HG02588 (cell line): Measurements from ENCODE around the gene SEL1L3.

Experiments
- ATAC-seq: cut with Tn5 transposase; IDR thresholded peaks from one replicate; pipeline ENCODE4 v1.9.1; 2021; ENCODE audit warnings: mild to moderate bottlenecking, moderate library complexity; ENCODE audit not compliant: unreplicated experiment

Gene SEL1L3

DNA sequence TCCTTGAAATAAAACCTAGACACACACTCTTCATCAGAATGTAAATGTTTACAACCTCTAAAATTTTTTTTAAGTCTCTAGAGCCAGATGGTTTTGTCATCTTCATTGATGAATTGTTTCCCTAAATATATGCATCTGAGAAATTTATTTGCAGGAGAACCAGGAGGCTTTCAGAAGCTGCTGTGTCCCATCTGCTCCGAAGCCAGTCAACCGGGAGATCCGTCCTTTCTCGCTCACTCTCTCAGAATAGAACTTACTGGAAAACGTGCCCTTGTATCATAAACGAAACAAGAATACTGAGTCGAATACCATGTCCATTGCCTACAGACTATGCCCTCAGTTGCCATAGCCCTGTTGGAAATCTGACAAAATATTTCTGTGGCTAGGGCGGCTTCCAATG is 103.7 kb downstream of the SEL1L3 start:
- no peak for ATAC-seq

DNA sequence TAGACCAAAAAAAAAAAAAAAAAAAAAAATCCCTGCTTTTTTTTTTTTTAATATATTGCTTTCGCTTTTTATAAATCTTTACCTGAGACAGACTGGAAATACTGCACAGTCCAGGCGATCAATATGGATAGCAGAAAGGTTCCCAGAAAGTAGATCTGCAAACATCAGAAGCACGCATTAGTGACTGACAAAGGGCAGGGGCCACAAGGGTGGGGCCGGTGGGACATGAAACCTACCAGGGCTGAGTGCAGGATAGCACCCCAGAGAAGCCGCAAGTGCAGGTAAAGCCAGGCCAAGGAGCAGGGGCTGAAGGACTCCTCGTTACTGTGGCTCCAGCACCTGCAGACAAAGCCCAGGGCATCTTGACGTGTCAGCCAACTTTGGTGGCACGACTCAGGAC is 105.3 kb downstream of the SEL1L3 start:
- no peak for ATAC-seq

- no peak for ATAC-seq
Measured at GRCh38 chr4:25756503-25756902, 106.3 kb downstream of the SEL1L3 start.

GRCh38 chr4:25755911-25756310 is 106.9 kb downstream of the SEL1L3 start:
- no peak for ATAC-seq

- no peak for ATAC-seq
Measured at GRCh38 chr4:25753239-25753638, 109.5 kb downstream of the SEL1L3 start.

DNA sequence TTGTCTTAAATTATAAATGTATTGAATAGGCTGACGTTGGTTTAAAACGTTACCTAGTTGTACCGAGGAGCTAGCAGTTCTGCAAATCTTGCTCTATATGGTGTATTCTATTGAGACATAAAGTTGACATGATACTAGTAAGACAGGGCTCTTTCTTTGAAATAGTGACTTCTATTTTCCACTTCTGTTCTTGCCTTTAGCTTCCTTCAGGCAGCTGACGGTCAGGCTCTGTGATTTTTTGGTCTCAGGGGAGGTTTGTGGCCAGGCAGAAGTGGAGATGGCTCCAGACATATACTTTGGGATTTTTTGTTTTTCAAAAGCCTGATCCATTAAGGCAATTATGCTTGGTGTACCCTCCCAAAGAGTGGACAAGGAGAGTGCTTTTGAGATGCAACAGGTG is 111.9 kb downstream of the SEL1L3 start:
- ATAC-seq: no peak

- no peak for ATAC-seq
Measured at GRCh38 chr4:25749150-25749794, 113.5 kb downstream of the SEL1L3 start.

- no peak for ATAC-seq
Measured at GRCh38 chr4:25743971-25744370, 118.8 kb downstream of the SEL1L3 start.

GRCh38 chr4:25729564-25729963 is 133.2 kb downstream of the SEL1L3 start:
- ATAC-seq: no peak

DNA sequence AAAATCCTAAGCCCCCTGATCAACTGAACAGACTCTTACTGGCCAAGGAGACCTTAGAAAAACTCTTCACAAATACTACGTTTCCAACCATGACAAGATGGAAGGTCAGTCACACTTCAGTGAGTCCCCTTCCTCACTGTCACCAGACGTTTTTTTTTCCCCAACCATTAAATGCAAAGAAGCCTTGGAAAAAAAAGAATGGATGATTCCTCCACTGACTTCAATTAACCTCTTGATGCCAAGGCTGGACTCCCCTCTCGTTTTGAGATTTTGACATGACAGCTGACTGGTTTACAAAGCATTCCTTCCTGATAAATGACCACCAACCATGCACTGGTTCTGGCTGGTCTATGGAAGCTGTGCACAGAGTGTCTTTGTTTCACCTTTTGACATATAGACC is 133.9 kb downstream of the SEL1L3 start:
- no peak for ATAC-seq

DNA sequence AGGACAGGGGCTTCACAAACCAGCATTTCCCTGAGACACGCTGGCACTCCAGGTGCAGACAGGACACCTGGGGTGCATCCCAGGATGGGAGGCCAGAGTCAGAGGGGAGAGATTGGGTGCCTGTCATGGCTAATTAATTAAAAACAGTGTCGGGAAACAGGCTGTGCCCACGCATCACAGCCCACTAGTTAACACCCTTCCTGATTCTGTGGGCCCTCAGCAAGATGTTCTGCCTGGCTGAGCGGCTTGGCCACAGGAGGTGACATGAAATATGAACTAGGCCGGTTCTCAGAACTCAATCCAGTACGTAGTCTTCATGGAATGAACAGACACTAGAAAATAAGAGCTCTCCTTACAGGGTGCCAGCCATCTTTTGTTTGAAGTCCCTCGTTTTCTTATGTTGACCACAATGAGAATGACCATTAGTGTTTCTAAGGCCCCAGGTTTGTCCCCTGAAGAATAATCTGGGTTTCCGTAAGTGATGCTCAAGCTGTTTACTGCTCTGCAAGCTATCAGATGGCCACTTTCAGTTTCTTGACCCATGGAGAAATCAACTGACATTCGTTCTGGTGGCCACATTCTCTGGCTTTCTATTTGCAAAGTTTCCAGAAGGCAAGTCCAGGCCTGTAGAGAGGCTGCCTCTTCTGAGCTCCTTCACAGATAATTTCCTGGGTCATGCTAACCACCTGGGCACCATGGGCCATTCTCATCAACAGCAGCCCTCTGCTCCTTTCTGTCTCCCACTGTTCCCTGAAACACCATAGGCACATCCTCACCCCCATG is 134.9 kb downstream of the SEL1L3 start:
- no peak for ATAC-seq

DNA sequence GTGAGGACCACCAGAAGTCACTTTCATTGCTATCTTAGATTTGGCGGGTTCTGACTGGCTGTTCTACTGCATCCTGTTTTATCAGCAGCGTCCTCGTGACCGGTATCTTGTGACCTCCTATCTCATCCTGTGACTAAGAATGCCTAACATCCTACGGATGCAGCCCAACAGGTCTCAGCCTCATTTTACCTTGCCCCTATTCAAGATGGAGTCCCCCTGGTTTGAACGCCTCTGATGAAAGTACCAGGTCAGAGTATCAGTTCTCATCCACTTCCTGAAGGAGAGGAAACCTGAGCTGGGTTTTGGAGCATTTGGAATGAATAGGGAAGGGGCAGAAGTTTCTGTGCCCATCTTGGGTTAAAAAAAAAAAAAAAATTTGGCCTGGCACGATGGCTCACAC is 136.9 kb downstream of the SEL1L3 start:
- ATAC-seq: no peak

DNA sequence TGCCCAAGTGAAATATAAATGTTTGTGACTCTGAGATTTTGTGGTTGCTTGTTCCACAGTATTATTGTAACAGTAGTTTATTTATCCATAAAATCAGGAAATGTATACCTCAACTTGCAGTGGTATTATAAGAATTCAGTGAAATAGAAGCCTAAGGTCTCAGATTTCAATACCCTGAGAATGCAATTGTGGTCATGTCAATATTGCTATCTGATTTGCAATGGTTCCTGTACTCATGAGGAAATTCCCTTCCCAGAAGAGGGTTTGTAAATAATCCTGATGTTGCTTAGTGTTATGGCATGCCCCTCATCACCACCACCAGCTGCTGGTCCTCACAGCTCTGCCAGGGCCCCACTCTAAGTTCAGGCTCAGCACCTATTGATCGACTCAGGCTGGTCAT is 139.4 kb downstream of the SEL1L3 start:
- no peak for ATAC-seq

DNA sequence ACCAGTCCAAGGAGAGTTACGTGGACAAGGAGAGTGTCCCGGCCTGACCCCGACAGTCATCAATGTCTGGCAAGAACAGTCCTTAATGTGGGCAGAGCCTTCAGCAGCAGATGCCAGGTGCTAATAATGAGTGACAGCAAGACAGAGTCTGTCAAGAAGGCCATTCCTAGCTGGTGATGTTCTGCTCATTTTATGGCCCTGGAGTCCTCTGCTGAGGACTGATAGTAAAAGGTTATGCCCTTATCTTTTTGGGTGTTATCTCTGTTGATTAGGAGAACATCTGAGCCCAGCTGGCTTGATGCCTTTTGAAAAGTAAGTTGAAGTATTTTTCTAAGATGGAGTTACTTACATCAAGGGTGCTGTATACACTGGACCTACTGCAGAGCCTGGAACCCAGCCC is 139.8 kb downstream of the SEL1L3 start:
- no peak for ATAC-seq

DNA sequence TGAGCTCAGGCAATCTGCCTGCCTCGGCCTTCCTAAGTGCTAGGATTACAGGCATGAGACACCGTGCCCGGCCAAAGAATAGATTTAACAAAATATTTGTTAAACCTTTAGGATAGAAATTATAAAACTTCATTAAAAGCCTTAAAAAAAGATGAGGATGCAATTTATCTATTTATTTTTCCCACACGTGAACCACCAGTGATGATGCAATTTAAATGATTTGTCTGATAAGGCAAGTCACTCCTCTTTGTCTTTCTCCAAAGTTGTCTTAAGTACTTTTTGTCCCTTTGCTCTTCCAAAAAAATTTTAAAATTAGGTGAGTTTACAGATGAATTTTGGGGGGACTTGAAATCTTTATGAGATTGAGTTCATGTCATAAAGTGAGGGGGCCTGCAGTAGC is 149.0 kb downstream of the SEL1L3 start:
- ATAC-seq: no peak

DNA sequence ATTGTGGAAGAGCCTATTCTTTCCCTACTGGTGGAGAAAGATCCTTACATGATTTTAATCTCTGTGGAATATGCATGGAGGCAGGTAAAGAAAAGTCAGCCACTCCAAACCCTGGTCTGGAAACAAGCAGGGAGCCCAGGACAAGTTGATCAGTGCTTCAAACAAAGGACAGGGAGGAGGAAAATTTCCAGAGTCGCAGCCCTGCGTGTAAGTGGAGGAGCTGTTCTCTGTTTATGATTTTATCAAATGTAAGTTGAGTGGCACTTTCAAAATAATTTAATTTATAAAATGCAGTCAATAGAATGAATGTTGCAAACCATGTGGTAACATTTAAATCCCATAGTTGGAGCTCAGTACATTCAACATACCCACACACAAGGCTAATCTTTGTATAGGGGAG is 150.2 kb downstream of the SEL1L3 start:
- ATAC-seq: no peak

DNA sequence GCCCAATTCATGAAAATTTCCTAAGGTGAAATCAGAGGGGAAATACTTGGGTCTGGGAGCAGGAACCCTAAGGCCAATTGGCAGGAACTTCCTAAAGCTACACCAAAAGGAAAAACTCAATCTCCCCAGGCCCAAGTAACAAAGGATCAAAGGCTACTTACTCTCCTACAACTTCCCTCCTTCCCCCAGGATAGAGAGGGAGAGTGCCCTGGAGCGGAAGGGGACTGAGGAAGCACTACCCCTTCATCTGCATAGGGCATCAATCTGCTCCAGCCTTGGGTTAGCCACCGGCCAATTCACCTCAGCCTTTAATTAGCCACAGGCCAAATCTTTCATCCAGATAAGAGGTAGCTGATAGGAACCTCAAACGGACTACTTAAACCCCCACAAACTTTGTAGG is 152.2 kb downstream of the SEL1L3 start:
- ATAC-seq: no peak

DNA sequence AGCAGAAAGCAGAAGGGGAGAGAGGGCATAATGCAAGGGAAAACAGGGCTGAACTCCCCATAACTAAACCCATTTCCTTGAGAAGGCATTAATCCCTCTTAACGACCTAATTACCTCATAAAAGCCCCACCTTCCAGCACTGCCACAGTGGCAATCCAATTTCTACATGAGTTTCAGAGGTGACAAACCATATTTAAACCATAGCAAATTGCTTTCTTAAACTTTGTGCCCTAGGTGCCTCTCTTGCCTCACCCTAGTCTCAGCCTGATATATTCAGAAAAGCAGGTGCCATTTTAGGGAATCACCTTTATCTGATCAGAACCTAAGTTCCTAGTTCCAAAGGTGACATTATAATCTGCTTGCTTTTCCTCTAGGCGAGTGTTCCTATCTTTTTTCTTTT is 158.3 kb downstream of the SEL1L3 start:
- no peak for ATAC-seq

DNA sequence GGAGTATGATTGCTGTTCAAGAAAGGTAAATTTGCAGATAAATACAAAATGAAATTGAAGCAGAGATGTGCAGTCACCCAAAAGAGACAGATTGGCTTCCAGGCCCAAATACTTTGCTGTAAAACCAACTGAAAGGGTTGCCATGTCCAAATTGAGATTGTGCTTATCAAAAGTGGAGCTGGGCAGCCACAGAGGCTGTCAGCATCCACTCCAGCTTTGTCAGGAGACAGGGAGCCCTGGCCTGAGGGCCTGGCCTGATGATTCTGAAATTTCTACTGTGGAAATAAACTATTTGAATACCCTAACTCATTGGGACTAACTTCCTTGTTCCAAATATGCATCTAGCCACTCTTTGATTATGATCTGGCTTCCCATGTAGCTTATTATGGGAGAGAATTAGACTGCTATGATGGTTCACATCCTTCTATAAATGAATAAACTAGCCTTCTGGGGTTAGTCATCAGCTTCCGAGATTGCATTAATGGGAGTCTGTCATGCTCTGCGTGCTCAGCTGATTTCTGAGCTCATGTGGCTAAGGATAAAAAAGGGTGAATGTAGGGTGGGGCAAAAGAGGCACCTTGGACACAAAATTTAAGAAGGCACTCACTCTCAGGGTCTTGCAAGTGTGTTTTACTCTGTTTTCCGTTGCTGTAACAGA is 158.9 kb downstream of the SEL1L3 start:
- no peak for ATAC-seq

- ATAC-seq: no peak
Measured at GRCh38 chr4:25702848-25703247, 159.9 kb downstream of the SEL1L3 start.

- no peak for ATAC-seq
Measured at GRCh38 chr4:25700661-25701060, 162.1 kb downstream of the SEL1L3 start.

- no peak for ATAC-seq
Measured at GRCh38 chr4:25697516-25697915, 165.3 kb downstream of the SEL1L3 start.
